Endothelial cell (in vitro differentiated cells): Measurements from ENCODE around the gene BCKDHB. TPM values are rescaled to one million over a fixed set of nuclear protein-coding genes. Genes with fewer than 3 reads are reported as not detected.

ENCODE experiments used
- DNase-seq: peaks from one replicate; pipeline ENCODE4 v3.0.0; 2021; ENCODE audit warnings: low spot score
- H3K27ac Mint-ChIP-seq: one replicate; pipeline ENCODE4 v1.8.0; 2021; ENCODE audit warnings: mixed read lengths, inconsistent platforms; ENCODE audit not compliant: unreplicated experiment
- H3K27me3 Mint-ChIP-seq: one replicate; pipeline ENCODE4 v1.8.0; 2021; ENCODE audit warnings: mild to moderate bottlenecking, moderate library complexity, mixed read lengths, inconsistent platforms; ENCODE audit not compliant: unreplicated experiment
- H3K36me3 Mint-ChIP-seq: one replicate; pipeline ENCODE4 v1.8.0; 2021; ENCODE audit warnings: mild to moderate bottlenecking, low read depth, mixed read lengths, inconsistent platforms; ENCODE audit not compliant: unreplicated experiment
- H3K4me1 Mint-ChIP-seq: one replicate; pipeline ENCODE4 v1.8.0; 2021; ENCODE audit warnings: mild to moderate bottlenecking, mixed read lengths, inconsistent platforms; ENCODE audit not compliant: unreplicated experiment
- H3K4me3 Mint-ChIP-seq: one replicate; pipeline ENCODE4 v1.8.0; 2021; ENCODE audit warnings: mild to moderate bottlenecking, mixed read lengths, inconsistent platforms; ENCODE audit not compliant: unreplicated experiment
- H3K9me3 Mint-ChIP-seq: one replicate; pipeline ENCODE4 v1.8.0; 2021; ENCODE audit warnings: mixed read lengths, inconsistent platforms; ENCODE audit not compliant: unreplicated experiment
- total RNA-seq: library from RNA; stranded (reverse); fragmentation: NEBNext Ultra II Directional; extraction: Animal tissue kit (Norgen Biotek cat#: 25700); gene quantifications from one replicate; pipeline ENCODE4 v1.2.1, GENCODE V29; 2021; ENCODE audit not compliant: unreplicated experiment
- TF ChIP-seq, protein P1 (sequence below): fragments of 200-600 bp; sonication (generic); IDR thresholded peaks from one replicate; pipeline ENCODE4 v1.5.0; 2021; ENCODE audit warnings: antibody characterized with exemption; ENCODE audit not compliant: unreplicated experiment

Gene BCKDHB
- total RNA-seq, 1 donor from 2014 or later: 15.3 TPM

- H3K27me3 Mint-ChIP-seq: peaks cover 4% of the 10 kb centered on the region
- H3K27ac Mint-ChIP-seq: no peak overlapping the region
- DNase-seq: no peak
- H3K4me3 Mint-ChIP-seq: no peak overlapping the region
- H3K4me1 Mint-ChIP-seq: no peaks in the 10 kb centered on the region
- no peaks in the 10 kb centered on the region for H3K36me3 Mint-ChIP-seq
- H3K9me3 Mint-ChIP-seq: no peaks in the 10 kb centered on the region
- TF ChIP-seq, protein P1, sequence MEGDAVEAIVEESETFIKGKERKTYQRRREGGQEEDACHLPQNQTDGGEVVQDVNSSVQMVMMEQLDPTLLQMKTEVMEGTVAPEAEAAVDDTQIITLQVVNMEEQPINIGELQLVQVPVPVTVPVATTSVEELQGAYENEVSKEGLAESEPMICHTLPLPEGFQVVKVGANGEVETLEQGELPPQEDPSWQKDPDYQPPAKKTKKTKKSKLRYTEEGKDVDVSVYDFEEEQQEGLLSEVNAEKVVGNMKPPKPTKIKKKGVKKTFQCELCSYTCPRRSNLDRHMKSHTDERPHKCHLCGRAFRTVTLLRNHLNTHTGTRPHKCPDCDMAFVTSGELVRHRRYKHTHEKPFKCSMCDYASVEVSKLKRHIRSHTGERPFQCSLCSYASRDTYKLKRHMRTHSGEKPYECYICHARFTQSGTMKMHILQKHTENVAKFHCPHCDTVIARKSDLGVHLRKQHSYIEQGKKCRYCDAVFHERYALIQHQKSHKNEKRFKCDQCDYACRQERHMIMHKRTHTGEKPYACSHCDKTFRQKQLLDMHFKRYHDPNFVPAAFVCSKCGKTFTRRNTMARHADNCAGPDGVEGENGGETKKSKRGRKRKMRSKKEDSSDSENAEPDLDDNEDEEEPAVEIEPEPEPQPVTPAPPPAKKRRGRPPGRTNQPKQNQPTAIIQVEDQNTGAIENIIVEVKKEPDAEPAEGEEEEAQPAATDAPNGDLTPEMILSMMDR: no peak
Measured at GRCh38 chr6:80182308-80182707, 75.8 kb downstream of the BCKDHB start.

DNA sequence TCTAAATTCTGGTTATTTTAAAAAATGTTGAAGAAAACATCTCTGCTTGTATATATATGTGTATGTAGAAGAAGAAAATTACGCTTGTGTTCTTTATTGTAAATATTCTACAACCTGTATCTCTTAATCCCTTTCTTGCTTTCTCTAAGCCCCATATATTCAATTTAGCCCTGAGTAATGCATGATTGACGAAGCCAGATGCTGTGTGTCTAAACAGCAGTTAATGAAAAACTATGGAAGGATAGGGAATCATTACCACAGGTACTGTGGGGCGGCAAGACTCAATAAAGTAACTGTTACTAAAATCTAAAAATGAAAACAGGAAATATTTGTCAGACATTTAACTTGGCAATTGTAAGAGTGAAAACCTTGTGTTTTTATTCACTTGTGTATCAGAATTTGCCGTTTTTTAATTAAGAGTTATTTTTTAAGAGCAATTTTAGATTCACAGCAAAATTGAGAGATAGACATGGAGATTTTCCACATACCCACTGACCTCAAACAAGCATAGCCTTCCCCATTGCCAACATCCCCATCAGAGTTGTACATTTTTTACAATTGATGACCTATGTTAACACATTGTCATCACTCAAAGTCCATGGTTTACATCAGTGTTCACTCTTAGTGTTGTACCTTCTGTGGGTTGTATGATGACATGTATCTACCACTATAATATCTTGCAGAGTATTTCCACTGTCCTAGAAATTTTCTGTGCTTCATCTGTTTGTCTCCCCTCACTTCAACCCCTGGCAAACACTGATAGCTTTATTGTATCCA is 76.7 kb downstream of the BCKDHB start:
- DNase-seq: no peak
- Mint-ChIP-seq H3K36me3 (no peaks in the 10 kb centered on the region), H3K4me1 (no peaks in the 10 kb centered on the region), H3K4me3 (no peak overlapping the region), H3K9me3 (no peaks in the 10 kb centered on the region), H3K27me3 (peaks cover 4% of the 10 kb centered on the region), H3K27ac (no peak overlapping the region)
- TF ChIP-seq, protein P1: no peak

- Mint-ChIP-seq H3K27ac (no peak overlapping the region), H3K4me3 (no peak overlapping the region), H3K4me1 (no peaks in the 10 kb centered on the region), H3K36me3 (no peaks in the 10 kb centered on the region), H3K9me3 (no peaks in the 10 kb centered on the region), H3K27me3 (peaks cover 4% of the 10 kb centered on the region)
- TF ChIP-seq, protein P1: no peak
- DNase-seq: no peak
Measured at GRCh38 chr6:80185492-80185891, 79.0 kb downstream of the BCKDHB start.

DNA sequence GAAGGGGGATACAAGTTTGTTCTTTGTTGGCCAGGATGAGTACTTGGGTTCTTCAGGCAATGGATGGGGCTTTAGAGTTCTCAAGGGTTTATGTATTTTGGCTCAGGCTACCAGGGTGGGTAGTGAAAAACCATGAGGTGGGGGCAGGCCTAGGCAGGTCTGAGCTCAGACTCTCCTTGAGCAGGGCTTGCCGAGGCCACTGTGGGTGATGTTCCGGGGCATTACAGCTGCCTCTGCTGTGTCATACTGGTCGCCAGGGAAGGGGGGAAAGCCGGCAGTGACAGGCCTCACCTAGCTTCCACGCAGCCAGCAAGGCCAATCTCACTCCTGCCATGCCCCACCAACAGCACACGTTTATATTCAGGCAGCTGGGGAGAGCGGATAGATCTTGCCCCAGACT is 79.6 kb downstream of the BCKDHB start:
- Mint-ChIP-seq H3K9me3 (no peaks in the 10 kb centered on the region), H3K4me1 (no peaks in the 10 kb centered on the region), H3K27ac (no peak overlapping the region), H3K4me3 (no peak overlapping the region), H3K36me3 (no peaks in the 10 kb centered on the region), H3K27me3 (peaks cover 4% of the 10 kb centered on the region)
- TF ChIP-seq, protein P1: no peak
- no peak for DNase-seq

DNA sequence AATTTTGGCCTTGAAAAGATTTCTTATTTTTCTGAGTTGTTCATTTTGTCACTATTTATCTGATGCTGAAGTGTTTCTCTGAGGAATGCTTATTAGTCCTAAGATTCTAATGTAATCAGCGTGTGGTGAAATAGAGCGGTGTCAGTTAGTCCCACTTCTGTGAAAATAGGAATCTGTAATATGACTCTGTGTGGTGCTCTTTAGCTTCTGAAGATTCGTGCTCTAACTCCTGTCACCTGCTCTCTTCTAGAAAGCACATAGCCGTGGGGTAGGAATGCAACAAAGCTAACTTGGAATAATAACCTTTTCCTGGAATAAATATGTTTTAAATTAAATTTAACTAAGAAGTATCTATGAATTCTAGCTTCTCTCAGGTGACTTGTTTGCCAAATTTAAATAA is 90.4 kb downstream of the BCKDHB start:
- no peak overlapping the region for H3K27ac Mint-ChIP-seq
- TF ChIP-seq, protein P1: no peak
- DNase-seq: no peak
- no peaks in the 10 kb centered on the region for H3K9me3 Mint-ChIP-seq
- H3K4me1 Mint-ChIP-seq: no peaks in the 10 kb centered on the region
- H3K27me3 Mint-ChIP-seq: no peaks in the 10 kb centered on the region
- H3K4me3 Mint-ChIP-seq: no peak overlapping the region
- H3K36me3 Mint-ChIP-seq: no peaks in the 10 kb centered on the region
